Activated B cell treated with CpG ODN at 0.5 μM for 24 hours (primary cell): ENCODE data around the gene ETS2. TPM values are rescaled to one million over a fixed set of nuclear protein-coding genes. Genes with fewer than 3 reads are reported as not detected.
"Not testable (repeated sequence)": the region's sequence is repeated elsewhere in the genome, so short reads cannot be mapped to it uniquely, and the experiment has no call there.

Experiments
- ATAC-seq: fragments of 200-7000 bp; cut with Tn5 transposase; one replicate; pipeline ENCODE4 v1.10.0; 2021; ENCODE audit warnings: low read depth, mild to moderate bottlenecking, moderate library complexity
- CTCF ChIA-PET: fragments of 350-600 bp; sonication (Branson Sonifier 250); formaldehyde crosslinking; loops from one replicate; lab custom pipeline; 2021; ENCODE audit warnings: antibody characterized with exemption; lab: Charles Lee
- POLR2A ChIA-PET: fragments of 350-600 bp; sonication (Branson Sonifier 250); formaldehyde crosslinking; loops from one replicate; lab custom pipeline; 2021; ENCODE audit warnings: antibody characterized with exemption; lab: Charles Lee
- DNase-seq: peaks from one replicate; pipeline ENCODE4 v3.0.0; 2022
- H3K27ac Mint-ChIP-seq: one replicate; pipeline ENCODE4 v1.8.0; 2020; ENCODE audit warnings: mixed read lengths
- H3K27me3 Mint-ChIP-seq: one replicate; pipeline ENCODE4 v1.8.0; 2021; ENCODE audit warnings: mixed read lengths
- H3K36me3 Mint-ChIP-seq: one replicate; pipeline ENCODE4 v1.8.0; 2021; ENCODE audit warnings: low read depth, mixed read lengths
- H3K4me1 Mint-ChIP-seq: one replicate; pipeline ENCODE4 v1.8.0; 2021; ENCODE audit warnings: mixed read lengths
- H3K4me3 Mint-ChIP-seq: one replicate; pipeline ENCODE4 v1.8.0; 2020; ENCODE audit warnings: mild to moderate bottlenecking, mixed read lengths
- H3K9me3 Mint-ChIP-seq: one replicate; pipeline ENCODE4 v1.8.0; 2020; ENCODE audit warnings: mixed read lengths
- intact Hi-C: fragments of 100-400 bp; cut with micrococcal nuclease; formaldehyde crosslinking; loops from one replicate; pipeline ENCODE4 v1.15.1; 2024
- total RNA-seq: library from RNA; stranded (reverse); gene quantifications from 2 replicates; pipeline ENCODE4 v1.2.3, GENCODE V29; 2022
- TF ChIP-seq, protein P1 (sequence below): fragments of 200-600 bp; IDR thresholded peaks from one replicate; pipeline ENCODE4 v1.8.0; 2022; ENCODE audit warnings: antibody characterized with exemption, mild to moderate bottlenecking

ETS2 gene
- total RNA-seq, 1 donor from 2014 or later = 4.4 TPM

DNA sequence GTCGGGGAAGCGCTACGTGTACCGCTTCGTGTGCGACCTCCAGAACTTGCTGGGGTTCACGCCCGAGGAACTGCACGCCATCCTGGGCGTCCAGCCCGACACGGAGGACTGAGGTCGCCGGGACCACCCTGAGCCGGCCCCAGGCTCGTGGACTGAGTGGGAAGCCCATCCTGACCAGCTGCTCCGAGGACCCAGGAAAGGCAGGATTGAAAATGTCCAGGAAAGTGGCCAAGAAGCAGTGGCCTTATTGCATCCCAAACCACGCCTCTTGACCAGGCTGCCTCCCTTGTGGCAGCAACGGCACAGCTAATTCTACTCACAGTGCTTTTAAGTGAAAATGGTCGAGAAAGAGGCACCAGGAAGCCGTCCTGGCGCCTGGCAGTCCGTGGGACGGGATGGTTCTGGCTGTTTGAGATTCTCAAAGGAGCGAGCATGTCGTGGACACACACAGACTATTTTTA lies 17.1 kb downstream of the ETS2 start:
- Mint-ChIP-seq H3K36me3 (peaks cover 34% of the 10 kb centered on the region), H3K27me3 (no peaks in the 10 kb centered on the region), H3K4me1 (no peaks in the 10 kb centered on the region), H3K27ac (no peak overlapping the region), H3K9me3 (no peaks in the 10 kb centered on the region), H3K4me3 (no peak overlapping the region)
- TF ChIP-seq, protein P1, sequence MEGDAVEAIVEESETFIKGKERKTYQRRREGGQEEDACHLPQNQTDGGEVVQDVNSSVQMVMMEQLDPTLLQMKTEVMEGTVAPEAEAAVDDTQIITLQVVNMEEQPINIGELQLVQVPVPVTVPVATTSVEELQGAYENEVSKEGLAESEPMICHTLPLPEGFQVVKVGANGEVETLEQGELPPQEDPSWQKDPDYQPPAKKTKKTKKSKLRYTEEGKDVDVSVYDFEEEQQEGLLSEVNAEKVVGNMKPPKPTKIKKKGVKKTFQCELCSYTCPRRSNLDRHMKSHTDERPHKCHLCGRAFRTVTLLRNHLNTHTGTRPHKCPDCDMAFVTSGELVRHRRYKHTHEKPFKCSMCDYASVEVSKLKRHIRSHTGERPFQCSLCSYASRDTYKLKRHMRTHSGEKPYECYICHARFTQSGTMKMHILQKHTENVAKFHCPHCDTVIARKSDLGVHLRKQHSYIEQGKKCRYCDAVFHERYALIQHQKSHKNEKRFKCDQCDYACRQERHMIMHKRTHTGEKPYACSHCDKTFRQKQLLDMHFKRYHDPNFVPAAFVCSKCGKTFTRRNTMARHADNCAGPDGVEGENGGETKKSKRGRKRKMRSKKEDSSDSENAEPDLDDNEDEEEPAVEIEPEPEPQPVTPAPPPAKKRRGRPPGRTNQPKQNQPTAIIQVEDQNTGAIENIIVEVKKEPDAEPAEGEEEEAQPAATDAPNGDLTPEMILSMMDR = no peak
- ATAC-seq = no peak
- intact Hi-C loops = no loop called here
- no peak for DNase-seq
- CTCF ChIA-PET = no interaction called here
- POLR2A ChIA-PET = no interaction called here

DNA sequence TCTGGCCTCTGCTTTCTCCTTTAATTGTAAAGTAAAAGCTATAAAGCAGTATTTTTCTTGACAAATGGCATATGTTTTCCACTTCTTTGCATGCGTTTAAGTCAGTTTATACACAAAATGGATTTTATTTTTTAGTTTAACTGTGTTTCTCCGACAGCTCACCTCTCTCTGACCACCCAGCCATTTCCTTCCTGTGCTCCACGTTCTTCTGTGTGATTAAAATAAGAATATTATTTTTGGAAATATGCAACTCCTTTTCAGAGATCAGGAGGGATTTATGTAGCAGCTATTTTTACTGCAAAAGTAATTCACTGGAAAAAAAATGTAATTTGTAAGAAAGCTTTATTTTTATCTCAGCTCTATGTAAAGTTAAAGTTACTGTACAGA lies 18.0 kb downstream of the ETS2 start:
- no peak overlapping the region for H3K27ac Mint-ChIP-seq
- H3K4me3 Mint-ChIP-seq = no peak overlapping the region
- ChIA-PET CTCF (no interaction called here), POLR2A (no interaction called here)
- TF ChIP-seq, protein P1 = no peak
- no peaks in the 10 kb centered on the region for H3K9me3 Mint-ChIP-seq
- intact Hi-C loops = no loop called here
- H3K36me3 Mint-ChIP-seq = peaks cover 30% of the 10 kb centered on the region
- no peaks in the 10 kb centered on the region for H3K4me1 Mint-ChIP-seq
- DNase-seq (no peak), ATAC-seq (no peak)
- no peaks in the 10 kb centered on the region for H3K27me3 Mint-ChIP-seq

DNA sequence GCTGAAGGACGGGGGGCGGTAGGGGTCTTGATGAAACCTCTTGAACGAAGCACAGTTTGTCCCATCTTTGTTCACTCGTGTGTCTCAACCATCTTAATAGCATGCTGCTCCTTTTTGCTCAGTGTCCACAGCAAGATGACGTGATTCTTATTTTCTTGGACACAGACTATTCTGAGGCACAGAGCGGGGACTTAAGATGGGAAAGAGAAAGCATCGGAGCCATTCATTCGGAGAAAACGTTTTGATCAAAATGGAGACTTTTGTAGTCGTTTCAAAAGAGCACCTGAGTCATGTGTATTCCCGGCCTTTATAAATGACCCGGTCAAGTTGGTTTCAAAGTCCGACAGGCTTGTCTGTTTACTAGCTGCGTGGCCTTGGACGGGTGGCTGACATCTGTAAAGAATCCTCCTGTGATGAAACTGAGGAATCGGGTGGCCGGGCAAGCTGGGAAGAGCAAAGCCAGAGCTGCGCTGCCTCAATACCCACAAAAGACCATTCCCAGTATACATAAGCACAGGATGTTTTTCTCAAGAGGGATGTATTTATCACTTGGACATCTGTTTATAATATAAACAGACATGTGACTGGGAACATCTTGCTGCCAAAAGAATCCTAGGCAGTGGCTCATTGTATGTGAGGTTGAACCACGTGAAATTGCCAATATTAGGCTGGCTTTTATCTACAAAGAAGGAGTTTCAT lies 18.5 kb downstream of the ETS2 start:
- Mint-ChIP-seq H3K27me3 (no peaks in the 10 kb centered on the region), H3K27ac (no peak overlapping the region), H3K9me3 (no peaks in the 10 kb centered on the region), H3K4me3 (no peak overlapping the region), H3K36me3 (peaks cover 25% of the 10 kb centered on the region), H3K4me1 (no peaks in the 10 kb centered on the region)
- POLR2A ChIA-PET = no interaction called here
- DNase-seq (no peak), ATAC-seq (no peak)
- TF ChIP-seq, protein P1 = no peak
- intact Hi-C loops = no loop called here
- CTCF ChIA-PET = no interaction called here

DNA sequence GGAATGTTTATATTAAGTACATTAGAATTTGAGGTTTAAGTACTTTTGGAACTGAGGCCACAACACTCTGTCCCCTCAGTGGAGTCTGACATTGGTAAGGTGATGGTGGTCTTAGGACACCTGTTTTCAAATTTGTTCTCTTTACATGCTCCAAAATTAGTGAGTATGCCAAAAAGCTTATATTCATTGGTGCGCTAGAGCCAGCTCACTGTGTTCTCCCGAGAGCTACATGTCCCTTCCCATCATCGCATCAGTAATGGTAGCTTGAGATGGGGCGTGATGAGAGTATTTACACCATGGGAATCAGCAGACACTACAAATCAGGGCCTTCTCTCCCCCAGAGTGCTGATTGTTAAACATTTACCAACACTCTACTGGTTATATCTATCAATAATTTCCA lies 19.5 kb downstream of the ETS2 start:
- Mint-ChIP-seq H3K9me3 (no peaks in the 10 kb centered on the region), H3K27me3 (no peaks in the 10 kb centered on the region), H3K27ac (no peak overlapping the region), H3K4me1 (no peaks in the 10 kb centered on the region), H3K36me3 (peaks cover 19% of the 10 kb centered on the region), H3K4me3 (no peak overlapping the region)
- ChIA-PET CTCF (no interaction called here), POLR2A (no interaction called here)
- no peak for ATAC-seq
- intact Hi-C loops = no loop called here
- TF ChIP-seq, protein P1 = no peak
- no peak for DNase-seq

DNA sequence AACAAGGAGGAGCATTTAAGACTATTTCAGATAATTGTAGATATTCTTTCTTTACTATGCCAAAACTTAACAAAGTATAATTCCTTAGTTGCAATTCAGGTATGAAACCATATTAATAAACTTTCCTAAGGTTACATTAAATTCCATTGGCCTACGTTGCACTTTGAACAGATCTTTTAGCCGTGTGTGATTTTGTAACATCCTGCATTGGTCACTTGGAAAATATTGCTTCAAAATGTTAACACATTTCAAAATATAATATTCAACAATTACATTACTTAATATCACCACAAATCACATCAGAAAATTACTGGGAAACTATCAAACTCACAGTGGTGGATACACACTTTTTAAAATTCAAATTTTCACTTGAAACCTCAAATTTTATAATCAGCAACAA lies 20.2 kb downstream of the ETS2 start:
- intact Hi-C loops = no loop called here
- Mint-ChIP-seq H3K27ac (no peak overlapping the region), H3K27me3 (no peaks in the 10 kb centered on the region), H3K36me3 (peaks cover 13% of the 10 kb centered on the region), H3K9me3 (no peaks in the 10 kb centered on the region), H3K4me3 (no peak overlapping the region), H3K4me1 (peaks cover 4% of the 10 kb centered on the region)
- no peak for DNase-seq
- TF ChIP-seq, protein P1 = no peak
- ATAC-seq = no peak
- CTCF ChIA-PET = no interaction called here
- POLR2A ChIA-PET = no interaction called here

DNA sequence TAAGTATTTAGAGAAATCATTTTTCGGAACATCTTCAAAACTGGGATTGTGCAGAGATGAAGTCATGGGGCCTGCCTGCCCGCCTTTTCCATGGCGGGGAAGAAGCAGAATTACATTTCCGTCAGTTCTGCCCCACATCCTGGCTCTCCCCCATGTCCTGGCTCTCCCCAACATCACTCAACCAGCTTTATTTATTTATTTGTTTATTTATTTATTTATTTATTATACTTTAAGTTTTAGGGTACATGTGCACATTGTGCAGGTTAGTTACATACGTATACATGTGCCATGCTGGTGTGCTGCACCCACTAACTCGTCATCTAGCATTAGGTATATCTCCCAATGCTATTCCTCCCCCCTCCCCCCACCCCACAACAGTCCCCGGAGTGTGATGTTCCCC lies 22.4 kb downstream of the ETS2 start:
- H3K36me3 Mint-ChIP-seq, intact Hi-C loops, DNase-seq, ATAC-seq, H3K27ac Mint-ChIP-seq, H3K27me3 Mint-ChIP-seq, CTCF ChIA-PET, H3K4me3 Mint-ChIP-seq, H3K9me3 Mint-ChIP-seq, POLR2A ChIA-PET: not testable (repeated sequence)
- peaks cover 17% of the 10 kb centered on the region for H3K4me1 Mint-ChIP-seq
